Measurements from ENCODE around the gene SOS2.

SOS2 gene

GRCh38 chr14:50092006-50092555 is 139.3 kb downstream of the SOS2 start:
- H3K27me3 ChIP-seq (ENCODE audit: insufficient read depth, poor library complexity, severe bottlenecking), result no peaks in the 10 kb centered on the region
- no peaks in the 10 kb centered on the region for H3K9me3 ChIP-seq (ENCODE audit: severe bottlenecking)
- no peaks in the 10 kb centered on the region for H3K4me1 ChIP-seq (ENCODE audit: insufficient read depth, poor library complexity, severe bottlenecking)
- H3K4me3 ChIP-seq (ENCODE audit: severe bottlenecking), result no peak overlapping the region
- peak; percentile 35; the same call in 1 of the 3 replicates for ATAC-seq (ENCODE audit: low read depth)
- H3K36me3 ChIP-seq (ENCODE audit: low read depth), result no peaks in the 10 kb centered on the region
- no peak for DNase-seq (ENCODE audit: low spot score)
- no peak overlapping the region for H3K27ac ChIP-seq (ENCODE audit: poor library complexity, severe bottlenecking)
- TF ChIP-seq, protein P1, sequence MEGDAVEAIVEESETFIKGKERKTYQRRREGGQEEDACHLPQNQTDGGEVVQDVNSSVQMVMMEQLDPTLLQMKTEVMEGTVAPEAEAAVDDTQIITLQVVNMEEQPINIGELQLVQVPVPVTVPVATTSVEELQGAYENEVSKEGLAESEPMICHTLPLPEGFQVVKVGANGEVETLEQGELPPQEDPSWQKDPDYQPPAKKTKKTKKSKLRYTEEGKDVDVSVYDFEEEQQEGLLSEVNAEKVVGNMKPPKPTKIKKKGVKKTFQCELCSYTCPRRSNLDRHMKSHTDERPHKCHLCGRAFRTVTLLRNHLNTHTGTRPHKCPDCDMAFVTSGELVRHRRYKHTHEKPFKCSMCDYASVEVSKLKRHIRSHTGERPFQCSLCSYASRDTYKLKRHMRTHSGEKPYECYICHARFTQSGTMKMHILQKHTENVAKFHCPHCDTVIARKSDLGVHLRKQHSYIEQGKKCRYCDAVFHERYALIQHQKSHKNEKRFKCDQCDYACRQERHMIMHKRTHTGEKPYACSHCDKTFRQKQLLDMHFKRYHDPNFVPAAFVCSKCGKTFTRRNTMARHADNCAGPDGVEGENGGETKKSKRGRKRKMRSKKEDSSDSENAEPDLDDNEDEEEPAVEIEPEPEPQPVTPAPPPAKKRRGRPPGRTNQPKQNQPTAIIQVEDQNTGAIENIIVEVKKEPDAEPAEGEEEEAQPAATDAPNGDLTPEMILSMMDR (IDR thresholded peaks at IDR 0.05; ENCODE audit: poor library complexity, severe bottlenecking), result no peak

DNA sequence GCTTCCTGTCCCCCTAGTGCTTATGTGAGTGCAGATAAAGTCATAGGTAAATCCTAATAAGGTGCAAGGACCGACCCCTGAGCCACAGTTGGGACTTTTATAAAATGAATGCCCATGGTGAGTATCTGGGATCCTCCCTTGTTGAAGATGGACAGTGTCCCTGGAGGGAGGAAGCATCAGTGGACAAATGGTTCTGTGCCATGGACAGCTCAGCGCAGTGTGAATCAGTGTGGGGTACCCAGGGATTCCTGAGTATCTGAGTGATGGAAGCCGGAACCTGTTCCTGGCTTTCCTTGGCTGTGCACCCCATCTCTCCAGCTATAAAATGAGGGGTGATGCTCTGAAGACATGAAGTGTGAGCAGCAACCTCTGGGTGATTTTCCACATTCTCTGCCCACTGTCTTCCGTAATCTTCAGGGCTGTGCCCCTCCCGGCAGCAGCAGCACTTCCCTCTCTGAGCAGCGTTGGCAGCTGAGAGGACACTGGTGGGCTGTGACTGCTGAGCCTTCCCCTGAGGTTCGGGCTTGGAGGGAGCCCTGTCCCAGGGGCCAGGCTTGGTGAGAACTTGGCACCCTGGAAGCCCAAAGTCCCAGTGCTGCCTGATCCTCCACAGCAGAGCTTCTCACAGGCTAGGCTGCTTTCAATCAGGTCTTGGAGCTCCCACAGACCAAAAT is 140.0 kb downstream of the SOS2 start:
- no peaks in the 10 kb centered on the region for H3K27me3 ChIP-seq (ENCODE audit: insufficient read depth, poor library complexity, severe bottlenecking)
- no peaks in the 10 kb centered on the region for H3K36me3 ChIP-seq (ENCODE audit: low read depth)
- ATAC-seq (ENCODE audit: low read depth), result 0 out of 3 replicates have a peak, but pooled peaks have one; percentile 27
- TF ChIP-seq, protein P1 (IDR thresholded peaks at IDR 0.05; ENCODE audit: poor library complexity, severe bottlenecking), result no peak
- H3K4me1 ChIP-seq (ENCODE audit: insufficient read depth, poor library complexity, severe bottlenecking), result no peaks in the 10 kb centered on the region
- no peak for DNase-seq (ENCODE audit: low spot score)
- no peak overlapping the region for H3K27ac ChIP-seq (ENCODE audit: poor library complexity, severe bottlenecking)
- H3K4me3 ChIP-seq (ENCODE audit: severe bottlenecking), result no peak overlapping the region
- no peaks in the 10 kb centered on the region for H3K9me3 ChIP-seq (ENCODE audit: severe bottlenecking)

DNA sequence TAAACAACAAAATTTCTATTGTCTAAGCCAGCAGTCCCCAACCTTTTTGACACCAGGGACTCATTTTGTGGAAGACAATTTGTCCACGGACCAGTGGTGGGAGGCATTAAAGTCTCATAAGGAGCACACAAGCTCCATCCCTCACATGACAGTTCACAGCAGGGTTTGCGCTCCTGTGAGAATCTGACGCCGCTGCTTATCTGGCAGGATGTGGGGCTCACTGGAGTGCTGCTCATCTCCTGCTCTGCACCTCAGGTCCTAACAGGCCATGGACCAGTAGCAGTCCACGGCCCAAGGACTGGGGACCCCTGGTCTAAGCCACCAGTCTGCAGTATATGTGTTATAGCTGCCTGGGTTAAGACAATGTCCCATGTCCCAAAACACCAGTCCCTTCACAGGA is 142.2 kb downstream of the SOS2 start:
- DNase-seq (ENCODE audit: low spot score), result no peak
- ATAC-seq (ENCODE audit: low read depth), result no peak
- no peaks in the 10 kb centered on the region for H3K27me3 ChIP-seq (ENCODE audit: insufficient read depth, poor library complexity, severe bottlenecking)
- H3K27ac ChIP-seq (ENCODE audit: poor library complexity, severe bottlenecking), result no peak overlapping the region
- no peaks in the 10 kb centered on the region for H3K36me3 ChIP-seq (ENCODE audit: low read depth)
- TF ChIP-seq, protein P1 (IDR thresholded peaks at IDR 0.05; ENCODE audit: poor library complexity, severe bottlenecking), result no peak
- no peaks in the 10 kb centered on the region for H3K9me3 ChIP-seq (ENCODE audit: severe bottlenecking)
- no peak overlapping the region for H3K4me3 ChIP-seq (ENCODE audit: severe bottlenecking)
- no peaks in the 10 kb centered on the region for H3K4me1 ChIP-seq (ENCODE audit: insufficient read depth, poor library complexity, severe bottlenecking)

DNA sequence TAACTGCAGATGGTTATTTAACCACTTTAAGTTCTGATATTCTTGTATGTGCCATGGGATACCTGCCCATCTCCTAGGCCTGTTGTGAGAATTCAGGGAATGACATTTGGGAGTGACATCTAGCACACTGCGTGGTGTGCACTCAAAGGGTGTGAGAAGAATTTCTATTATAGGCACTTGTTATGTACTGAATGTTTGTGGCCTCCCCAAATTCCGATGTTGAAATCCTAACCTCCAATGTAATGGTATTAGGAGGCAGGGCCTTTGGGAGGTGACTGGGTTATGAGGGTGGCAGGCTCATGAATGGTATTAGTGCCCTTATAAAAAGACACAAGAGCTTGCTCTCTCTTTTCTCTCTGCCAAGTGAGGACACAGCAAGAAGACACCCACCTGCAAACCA is 142.6 kb downstream of the SOS2 start:
- H3K36me3 ChIP-seq (ENCODE audit: low read depth), result no peaks in the 10 kb centered on the region
- no peak overlapping the region for H3K4me3 ChIP-seq (ENCODE audit: severe bottlenecking)
- no peaks in the 10 kb centered on the region for H3K9me3 ChIP-seq (ENCODE audit: severe bottlenecking)
- no peak for ATAC-seq (ENCODE audit: low read depth)
- H3K27me3 ChIP-seq (ENCODE audit: insufficient read depth, poor library complexity, severe bottlenecking), result no peaks in the 10 kb centered on the region
- no peak overlapping the region for H3K27ac ChIP-seq (ENCODE audit: poor library complexity, severe bottlenecking)
- DNase-seq (ENCODE audit: low spot score), result no peak
- no peaks in the 10 kb centered on the region for H3K4me1 ChIP-seq (ENCODE audit: insufficient read depth, poor library complexity, severe bottlenecking)
- TF ChIP-seq, protein P1 (IDR thresholded peaks at IDR 0.05; ENCODE audit: poor library complexity, severe bottlenecking), result no peak

- H3K4me3 ChIP-seq (ENCODE audit: severe bottlenecking), result no peak overlapping the region
- no peaks in the 10 kb centered on the region for H3K9me3 ChIP-seq (ENCODE audit: severe bottlenecking)
- H3K4me1 ChIP-seq (ENCODE audit: insufficient read depth, poor library complexity, severe bottlenecking), result no peaks in the 10 kb centered on the region
- H3K27me3 ChIP-seq (ENCODE audit: insufficient read depth, poor library complexity, severe bottlenecking), result no peaks in the 10 kb centered on the region
- ATAC-seq (ENCODE audit: low read depth) (no peak), DNase-seq (ENCODE audit: low spot score) (no peak)
- H3K36me3 ChIP-seq (ENCODE audit: low read depth), result no peaks in the 10 kb centered on the region
- TF ChIP-seq, protein P1 (IDR thresholded peaks at IDR 0.05; ENCODE audit: poor library complexity, severe bottlenecking), result no peak
- no peak overlapping the region for H3K27ac ChIP-seq (ENCODE audit: poor library complexity, severe bottlenecking)
Observed at GRCh38 chr14:50088117-50088515, 143.3 kb downstream of the SOS2 start.
